GM12873 (cell line): Measurements from ENCODE around the gene SINHCAF.

Experiments
- CTCF ChIP-seq: IDR thresholded peaks from 2 replicates; pipeline ENCODE4 v1.5.1; 2012; ENCODE audit warnings: low read depth, mild to moderate bottlenecking, moderate library complexity, low read length, control low read depth; ENCODE audit not compliant: insufficient read depth; ENCODE audit errors: missing control alignments

Gene SINHCAF

DNA sequence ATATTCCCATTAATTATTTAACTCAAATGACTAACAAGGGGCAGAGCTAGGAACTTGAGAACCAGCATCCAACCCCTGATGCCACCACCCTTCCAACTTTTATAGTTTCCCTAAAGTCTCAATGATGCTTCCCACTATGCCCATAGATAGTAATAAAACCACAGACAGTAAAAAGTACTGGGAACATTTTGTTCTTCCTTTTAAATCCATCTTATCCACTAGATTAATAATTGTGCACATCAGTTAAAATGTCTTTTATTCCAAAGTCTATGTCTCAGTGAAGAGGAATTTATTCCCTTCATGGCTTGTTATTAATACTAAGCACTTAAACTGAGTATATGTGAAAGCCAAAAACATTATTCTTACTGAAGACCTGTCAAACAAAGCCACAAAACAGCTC, 45.8 kb downstream of the SINHCAF start:
- TF ChIP-seq CTCF = no peak

DNA sequence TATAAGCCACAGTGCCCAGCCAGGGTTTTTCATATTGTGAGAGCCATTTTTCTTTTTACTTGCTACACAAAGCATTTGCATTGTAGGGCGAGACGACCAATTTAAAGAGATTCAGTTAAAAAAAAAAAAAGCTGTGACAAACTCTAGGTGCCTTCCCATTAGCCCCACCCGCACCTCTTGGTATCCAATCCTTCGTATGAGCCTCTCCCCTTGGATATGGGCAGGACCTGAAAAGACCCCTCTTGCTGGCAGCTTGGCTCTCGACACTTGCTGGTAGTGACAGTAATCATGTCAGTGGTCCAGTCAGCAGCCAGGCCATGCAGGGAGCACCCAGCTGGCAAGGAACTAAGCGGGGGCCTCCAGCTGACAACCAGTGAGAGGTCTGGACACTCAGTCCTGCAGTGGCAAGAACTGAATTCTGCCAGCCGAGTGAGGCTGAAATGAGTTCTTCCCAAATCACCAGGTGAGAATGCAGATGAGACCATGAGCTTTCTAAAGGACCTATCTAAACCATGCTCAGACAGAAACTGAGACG, 46.5 kb downstream of the SINHCAF start:
- TF ChIP-seq CTCF = no peak

DNA sequence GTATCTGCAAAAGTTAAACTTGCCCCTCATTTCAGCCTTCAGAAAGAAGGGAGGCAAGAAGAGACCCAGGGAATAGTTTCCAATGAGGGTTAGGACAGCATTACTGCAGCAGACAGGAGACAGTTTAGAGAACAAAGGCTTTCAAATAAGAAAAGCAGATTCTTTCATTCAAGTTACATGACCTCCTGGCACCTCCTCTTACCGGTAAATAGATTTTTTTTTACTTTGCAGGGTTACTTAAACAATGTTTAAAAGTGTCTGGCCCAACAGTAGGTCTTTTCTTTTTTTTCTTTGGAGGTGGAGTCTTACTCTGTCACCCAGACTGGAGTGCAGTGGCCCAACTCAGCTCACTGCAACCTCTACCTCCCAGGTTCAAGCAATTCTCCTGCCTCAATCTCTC, 47.1 kb downstream of the SINHCAF start:
- TF ChIP-seq CTCF = no peak

DNA sequence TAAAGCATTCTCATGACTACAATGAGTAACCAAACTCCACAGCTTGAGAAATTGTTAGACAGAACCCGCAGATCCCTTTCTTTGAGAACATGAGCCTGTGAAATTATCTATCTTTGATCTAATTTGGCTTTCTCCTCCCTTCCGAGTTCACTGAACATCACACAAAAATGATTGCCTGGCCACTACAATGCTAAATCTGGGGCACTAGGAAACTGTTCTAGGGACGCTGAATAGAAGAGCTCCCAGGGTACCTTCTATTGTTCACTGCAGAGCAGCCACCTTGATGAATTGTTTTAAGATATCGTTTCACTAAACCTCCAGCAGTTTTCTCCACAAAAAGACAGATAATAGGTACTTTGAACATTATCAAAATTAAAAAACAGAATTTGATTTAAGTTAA, 47.5 kb downstream of the SINHCAF start:
- no peak for TF ChIP-seq CTCF

DNA sequence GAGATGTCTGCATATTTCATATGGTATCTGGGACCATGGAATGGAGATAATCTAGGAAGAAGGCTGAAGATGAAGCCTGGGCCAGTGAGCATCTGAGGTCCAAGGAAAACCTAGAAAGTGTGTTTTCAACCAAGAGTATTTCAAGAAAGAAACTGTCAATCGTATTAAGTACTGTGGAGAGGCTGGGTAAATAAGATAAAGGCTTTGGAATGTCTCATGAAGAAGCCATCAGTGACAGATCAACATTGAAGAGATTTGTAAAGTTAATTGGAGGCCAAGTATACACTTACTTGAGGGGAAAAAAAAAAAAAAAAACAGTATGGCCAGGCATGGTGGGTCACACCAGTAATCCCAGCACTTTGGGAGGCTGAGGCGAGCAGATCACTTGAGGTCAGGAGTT, 48.9 kb downstream of the SINHCAF start:
- no peak for TF ChIP-seq CTCF

GRCh38 chr12:31275491-31275890, 50.5 kb downstream of the SINHCAF start:
- no peak for TF ChIP-seq CTCF

DNA sequence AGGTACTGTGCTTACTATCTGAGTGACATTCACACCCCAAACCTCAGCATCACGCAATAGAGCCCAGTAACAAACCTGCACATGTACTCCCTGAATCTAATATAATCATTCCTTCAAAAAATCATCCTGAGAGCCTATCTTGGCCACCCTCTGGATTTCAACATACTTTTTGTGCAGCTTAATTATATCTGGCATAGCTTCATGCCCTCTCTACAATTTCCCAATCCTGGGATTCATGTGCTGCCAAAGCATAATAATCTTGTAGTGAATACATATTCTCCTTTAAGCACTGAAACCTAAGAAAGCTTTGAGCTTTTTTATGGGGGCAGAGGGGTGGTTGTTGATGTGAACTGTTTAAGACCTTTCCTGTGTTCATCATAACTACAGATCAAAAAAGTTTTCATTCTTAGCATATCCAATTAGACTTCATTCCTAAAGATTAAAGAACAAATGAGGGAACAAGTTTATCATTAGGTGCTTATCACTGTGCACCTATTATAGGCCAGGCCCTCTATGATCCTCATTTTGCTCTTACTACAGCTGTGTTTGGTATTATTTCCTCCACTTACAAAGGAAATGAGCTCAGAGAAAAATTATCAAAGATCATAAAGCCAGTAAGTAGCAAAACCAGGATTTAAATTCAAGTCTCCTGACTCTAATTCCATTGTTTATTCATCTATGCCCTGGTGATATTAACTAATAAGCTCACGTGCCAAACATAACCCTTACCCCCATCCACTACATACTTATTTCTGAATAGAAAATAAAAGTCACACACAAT, 51.2 kb downstream of the SINHCAF start:
- no peak for TF ChIP-seq CTCF
